Stimulated activated CD4-positive, alpha-beta T cell treated with anti-CD3 and anti-CD28 coated beads, Interleukin-4, amount 100 ng/mL, for 1 hour (primary cell): ENCODE measurements around the gene ZNF592.
"Not testable (repeated sequence)": the region's sequence is repeated elsewhere in the genome, so short reads cannot be mapped to it uniquely, and the experiment has no call there.

ENCODE experiments used
- DNase-seq: peaks from one replicate; pipeline ENCODE4 v3.0.0-alpha.2; 2020

The ZNF592 gene

GRCh38 chr15:84749111-84749991 lies 959 bp downstream of the ZNF592 start:
- peak; percentile 32 for DNase-seq

- DNase-seq = no peak
These were observed 2.2 kb downstream of the ZNF592 start for GRCh38 chr15:84750583-84751092.

GRCh38 chr15:84751721-84752120 lies 3.3 kb downstream of the ZNF592 start:
- not testable (repeated sequence) for DNase-seq

- no peak for DNase-seq
These were observed 3.8 kb downstream of the ZNF592 start for GRCh38 chr15:84752195-84752594.

- DNase-seq = no peak
These were observed 4.3 kb downstream of the ZNF592 start for GRCh38 chr15:84752700-84753099.

GRCh38 chr15:84754889-84755288 lies 6.5 kb downstream of the ZNF592 start:
- DNase-seq = not testable (repeated sequence)

GRCh38 chr15:84755736-84756527 lies 7.5 kb downstream of the ZNF592 start:
- no peak for DNase-seq

GRCh38 chr15:84759018-84759417 lies 10.6 kb downstream of the ZNF592 start:
- DNase-seq = no peak

GRCh38 chr15:84760219-84760618 lies 11.8 kb downstream of the ZNF592 start:
- no peak for DNase-seq

- no peak for DNase-seq
These were observed 13.3 kb downstream of the ZNF592 start for GRCh38 chr15:84761607-84762131.

GRCh38 chr15:84762840-84763572 lies 14.6 kb downstream of the ZNF592 start:
- DNase-seq = no peak

GRCh38 chr15:84764585-84764984 lies 16.2 kb downstream of the ZNF592 start:
- DNase-seq = no peak

GRCh38 chr15:84764989-84765388 lies 16.6 kb downstream of the ZNF592 start:
- no peak for DNase-seq

GRCh38 chr15:84765675-84766074 lies 17.3 kb downstream of the ZNF592 start:
- DNase-seq = no peak

- DNase-seq = no peak
These were observed 18.2 kb downstream of the ZNF592 start for GRCh38 chr15:84766461-84767035.

GRCh38 chr15:84772031-84772430 lies 23.6 kb downstream of the ZNF592 start:
- DNase-seq = no peak

- DNase-seq = no peak
These were observed 24.1 kb downstream of the ZNF592 start for GRCh38 chr15:84772467-84772866.

GRCh38 chr15:84773716-84774115 lies 25.3 kb downstream of the ZNF592 start:
- DNase-seq = no peak

GRCh38 chr15:84775867-84776449 lies 27.6 kb downstream of the ZNF592 start:
- no peak for DNase-seq

- DNase-seq = no peak
These were observed 29.8 kb downstream of the ZNF592 start for GRCh38 chr15:84778194-84778593.

GRCh38 chr15:84780492-84780891 lies 32.1 kb downstream of the ZNF592 start:
- no peak for DNase-seq

- no peak for DNase-seq
These were observed 33.1 kb downstream of the ZNF592 start for GRCh38 chr15:84781495-84781894.
